GM19025 (cell line): ENCODE data around the gene BCL11B.

Experiments
- ATAC-seq: cut with Tn5 transposase; IDR thresholded peaks from one replicate; pipeline ENCODE4 v1.9.1; 2021; ENCODE audit warnings: mild to moderate bottlenecking, low read depth, moderate library complexity; ENCODE audit not compliant: unreplicated experiment

BCL11B gene

GRCh38 chr14:99242238-99242637 is 29.8 kb downstream of the BCL11B start:
- no peak for ATAC-seq

- no peak for ATAC-seq
Measured at GRCh38 chr14:99241325-99242010, 30.5 kb downstream of the BCL11B start.

GRCh38 chr14:99240627-99241324 is 31.2 kb downstream of the BCL11B start:
- no peak for ATAC-seq

- ATAC-seq, result no peak
Measured at GRCh38 chr14:99239661-99240092, 32.3 kb downstream of the BCL11B start.

- ATAC-seq, result no peak
Measured at GRCh38 chr14:99238216-99238615, 33.8 kb downstream of the BCL11B start.

GRCh38 chr14:99237288-99237687 is 34.7 kb downstream of the BCL11B start:
- ATAC-seq, result no peak

GRCh38 chr14:99236386-99237138 is 35.4 kb downstream of the BCL11B start:
- ATAC-seq, result no peak

GRCh38 chr14:99235582-99236320 is 36.2 kb downstream of the BCL11B start:
- ATAC-seq, result no peak

- no peak for ATAC-seq
Measured at GRCh38 chr14:99234961-99235571, 36.9 kb downstream of the BCL11B start.

- no peak for ATAC-seq
Measured at GRCh38 chr14:99234355-99234754, 37.6 kb downstream of the BCL11B start.

GRCh38 chr14:99233222-99234035 is 38.6 kb downstream of the BCL11B start:
- ATAC-seq, result no peak

GRCh38 chr14:99232714-99233214 is 39.2 kb downstream of the BCL11B start:
- no peak for ATAC-seq

- ATAC-seq, result no peak
Measured at GRCh38 chr14:99231850-99232713, 39.9 kb downstream of the BCL11B start.

GRCh38 chr14:99231161-99231849 is 40.7 kb downstream of the BCL11B start:
- ATAC-seq, result no peak

GRCh38 chr14:99230208-99231151 is 41.5 kb downstream of the BCL11B start:
- ATAC-seq, result no peak

GRCh38 chr14:99229654-99230207 is 42.3 kb downstream of the BCL11B start:
- ATAC-seq, result no peak
